Hepatocyte (in vitro differentiated cells): ENCODE measurements around the gene EVL.

ENCODE experiments used
- EZH2 ChIP-seq: fragments of 200-600 bp; sonication (generic); IDR thresholded peaks from 2 replicates; pipeline ENCODE4 v1.6.1; 2016; ENCODE audit warnings: antibody characterized with exemption, mild to moderate bottlenecking, borderline replicate concordance
- EZH2phosphoT487 ChIP-seq: fragments of 200-600 bp; sonication (generic); IDR thresholded peaks from one replicate; pipeline ENCODE4 v1.6.1; 2018; ENCODE audit warnings: antibody characterized with exemption, mild to moderate bottlenecking, low read depth, moderate library complexity; ENCODE audit not compliant: unreplicated experiment, severe bottlenecking
- TF ChIP-seq, protein P1 (sequence below): fragments of 200-600 bp; sonication (generic); IDR thresholded peaks from 2 replicates; pipeline ENCODE4 v1.5.1; 2016; ENCODE audit warnings: antibody characterized with exemption, mild to moderate bottlenecking; ENCODE audit not compliant: poor library complexity

DNA sequence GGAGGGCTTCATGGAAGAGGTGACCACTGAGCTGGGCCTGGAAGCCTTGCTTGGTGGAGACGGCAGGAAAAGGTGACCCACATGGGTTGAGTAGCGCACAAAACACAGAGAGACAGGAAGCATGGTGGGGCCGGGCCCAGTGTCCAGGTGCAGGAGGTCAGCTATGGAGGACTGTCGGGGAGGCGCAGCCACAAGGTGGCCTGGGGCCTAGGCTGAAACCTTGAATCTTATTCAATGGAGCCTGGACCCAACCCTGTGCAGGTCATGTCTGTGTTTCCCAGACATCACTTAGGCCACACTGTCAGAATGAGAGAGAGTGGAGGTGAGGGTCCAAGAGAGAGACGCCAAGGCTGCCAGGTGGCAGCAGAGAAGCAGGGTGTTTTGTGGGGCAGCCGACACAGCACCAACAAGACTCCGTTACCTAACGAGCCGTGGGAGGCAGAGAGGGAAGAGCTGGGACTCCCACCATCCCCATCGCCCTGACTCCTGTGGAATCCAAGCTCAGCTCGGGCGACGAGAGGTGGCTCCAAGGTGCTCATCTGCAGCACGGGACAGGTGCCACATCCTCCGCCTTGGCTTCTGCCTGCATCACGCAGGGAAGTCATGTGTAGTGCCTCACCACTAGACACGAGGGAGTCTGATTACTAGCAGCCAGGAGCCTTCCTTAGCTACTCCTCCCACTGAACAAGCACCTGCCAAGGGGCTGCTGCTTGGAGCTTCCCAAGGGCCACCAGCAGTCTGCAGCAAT lies 55.5 kb downstream of the EVL start:
- TF ChIP-seq, protein P1, sequence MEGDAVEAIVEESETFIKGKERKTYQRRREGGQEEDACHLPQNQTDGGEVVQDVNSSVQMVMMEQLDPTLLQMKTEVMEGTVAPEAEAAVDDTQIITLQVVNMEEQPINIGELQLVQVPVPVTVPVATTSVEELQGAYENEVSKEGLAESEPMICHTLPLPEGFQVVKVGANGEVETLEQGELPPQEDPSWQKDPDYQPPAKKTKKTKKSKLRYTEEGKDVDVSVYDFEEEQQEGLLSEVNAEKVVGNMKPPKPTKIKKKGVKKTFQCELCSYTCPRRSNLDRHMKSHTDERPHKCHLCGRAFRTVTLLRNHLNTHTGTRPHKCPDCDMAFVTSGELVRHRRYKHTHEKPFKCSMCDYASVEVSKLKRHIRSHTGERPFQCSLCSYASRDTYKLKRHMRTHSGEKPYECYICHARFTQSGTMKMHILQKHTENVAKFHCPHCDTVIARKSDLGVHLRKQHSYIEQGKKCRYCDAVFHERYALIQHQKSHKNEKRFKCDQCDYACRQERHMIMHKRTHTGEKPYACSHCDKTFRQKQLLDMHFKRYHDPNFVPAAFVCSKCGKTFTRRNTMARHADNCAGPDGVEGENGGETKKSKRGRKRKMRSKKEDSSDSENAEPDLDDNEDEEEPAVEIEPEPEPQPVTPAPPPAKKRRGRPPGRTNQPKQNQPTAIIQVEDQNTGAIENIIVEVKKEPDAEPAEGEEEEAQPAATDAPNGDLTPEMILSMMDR = no peak
- TF ChIP-seq EZH2 (no peak), EZH2phosphoT487 (no peak)
